GM12865 (cell line): ENCODE measurements around the gene SCAPER.
"Not testable (repeated sequence)": the region's sequence is repeated elsewhere in the genome, so short reads cannot be mapped to it uniquely, and the experiment has no call there.

ENCODE experiments used
- DNase-seq: peaks from one replicate; pipeline ENCODE4 v3.0.0; 2010; ENCODE audit warnings: low read depth
- H3K4me3 ChIP-seq: 2 replicates; pipeline ENCODE4 v1.5.1; 2011; ENCODE audit warnings: mild to moderate bottlenecking, low read depth, low read length, control low read depth
- CTCF ChIP-seq: IDR thresholded peaks from 2 replicates; pipeline ENCODE4 v1.5.1; 2011; ENCODE audit warnings: low read length, control low read depth, low read depth, inconsistent platforms; ENCODE audit not compliant: insufficient read depth; ENCODE audit errors: missing control alignments

SCAPER gene

DNA sequence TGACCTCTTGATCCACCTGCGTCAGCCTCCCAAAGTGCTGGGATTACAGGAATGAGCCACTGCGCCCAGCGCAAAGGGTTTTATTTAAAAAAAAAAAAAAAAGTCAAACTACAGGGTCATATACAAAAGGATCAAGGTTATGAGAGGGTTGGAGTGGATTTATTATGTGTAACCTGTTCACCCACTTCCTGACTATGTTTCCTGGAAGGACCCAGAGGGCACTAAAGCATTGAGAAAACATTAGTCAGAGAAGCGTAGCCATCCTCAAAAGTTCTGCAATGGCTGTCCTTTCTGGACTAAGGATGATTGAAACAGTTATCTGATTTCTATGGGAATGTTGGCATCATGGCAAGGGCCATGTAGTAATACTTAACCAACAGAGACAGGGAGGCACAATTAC, 7.3 kb upstream of the SCAPER start:
- DNase-seq = no peak
- TF ChIP-seq CTCF = no peak
- no peak overlapping the region for H3K4me3 ChIP-seq

GRCh38 chr15:76905855-76906254, 715 bp upstream of the SCAPER start:
- peak overlapping the region; percentile 70 for H3K4me3 ChIP-seq
- DNase-seq = no peak

GRCh38 chr15:76904461-76905012, 603 bp downstream of the SCAPER start:
- H3K4me3 ChIP-seq = peak overlapping the region; percentile 70
- peak; percentile 32 for DNase-seq

More at GRCh38 chr15:76905855-76906254, 715 bp upstream of the SCAPER start:
- no peak for TF ChIP-seq CTCF

DNA sequence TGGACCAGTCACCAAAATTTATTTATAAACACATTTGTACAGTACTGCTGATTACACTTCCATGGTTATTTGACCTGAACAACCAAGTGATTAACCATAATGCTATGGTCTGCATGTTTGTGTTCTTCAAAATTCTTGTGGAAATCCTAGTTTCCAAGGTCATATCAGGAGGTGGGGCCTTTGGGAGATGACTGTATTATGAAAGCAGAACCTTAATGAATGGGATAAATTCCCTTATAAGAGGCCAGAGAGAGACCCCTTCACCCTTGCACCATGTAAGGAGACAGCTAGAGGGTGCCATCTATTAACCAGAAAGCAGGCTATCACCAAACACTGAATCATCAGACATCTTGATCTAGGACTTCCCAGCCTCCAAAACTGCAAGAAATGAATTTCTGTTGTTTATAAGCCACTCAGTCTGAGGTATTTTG, 1.9 kb downstream of the SCAPER start:
- H3K4me3 ChIP-seq = no peak overlapping the region
- peak; percentile 38 for DNase-seq
- TF ChIP-seq CTCF = peak; percentile 30

More at GRCh38 chr15:76904461-76905012, 603 bp downstream of the SCAPER start:
- no peak for TF ChIP-seq CTCF

- DNase-seq = no peak
- H3K4me3 ChIP-seq = no peak overlapping the region
- no peak for TF ChIP-seq CTCF
Measured at GRCh38 chr15:76901965-76902364, 3.2 kb downstream of the SCAPER start.

DNA sequence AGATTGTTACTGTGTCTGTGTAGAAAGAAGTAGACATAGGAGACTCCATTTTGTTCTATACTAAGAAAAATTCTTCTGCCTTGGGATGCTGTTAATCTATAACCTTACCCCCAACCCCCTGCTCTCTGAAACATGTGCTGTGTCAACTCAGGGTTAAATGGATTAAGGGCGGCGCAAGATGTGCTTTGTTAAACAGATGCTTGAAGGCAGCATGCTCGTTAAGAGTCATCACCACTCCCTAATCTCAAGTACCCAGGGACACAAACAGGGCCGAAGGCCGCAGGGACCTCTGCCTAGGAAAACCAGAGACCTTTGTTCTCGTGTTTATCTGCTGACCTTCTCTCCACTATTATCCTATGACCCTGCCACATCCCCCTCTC, 5.2 kb downstream of the SCAPER start:
- not testable (repeated sequence) for DNase-seq, H3K4me3 ChIP-seq

- not testable (repeated sequence) for DNase-seq, H3K4me3 ChIP-seq
Measured at GRCh38 chr15:76899176-76899930, 5.8 kb downstream of the SCAPER start.

DNA sequence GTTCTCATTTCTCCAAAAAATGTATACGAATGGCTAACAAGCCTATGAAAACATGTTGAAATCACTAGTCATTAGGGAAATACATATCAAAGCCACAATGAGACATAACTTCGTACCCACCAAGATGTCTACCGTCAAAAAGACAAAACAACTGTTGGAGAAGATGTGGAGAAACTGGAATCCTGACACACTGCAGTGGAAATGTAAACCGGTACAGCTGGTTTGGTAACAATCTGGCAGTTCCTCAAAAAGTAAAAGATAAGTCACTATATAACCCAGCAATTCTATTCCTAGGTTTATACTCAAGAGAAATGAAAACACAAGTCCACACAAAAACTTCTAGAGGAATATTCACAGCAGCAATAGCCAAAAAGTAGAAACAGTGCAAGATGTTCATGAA, 7.0 kb downstream of the SCAPER start:
- no peak for DNase-seq
- H3K4me3 ChIP-seq = no peak overlapping the region
- TF ChIP-seq CTCF = no peak
